NCI-H2081 (cell line): ENCODE data around the gene ELOVL1.
"Not testable (repeated sequence)": the region's sequence is repeated elsewhere in the genome, so short reads cannot be mapped to it uniquely, and the experiment has no call there.

ENCODE experiments used
- DNase-seq, 2 experiments: peaks; one replicate each; lab custom pipeline; 2025; lab: John Stamatoyannopoulos, UW

Gene ELOVL1

DNA sequence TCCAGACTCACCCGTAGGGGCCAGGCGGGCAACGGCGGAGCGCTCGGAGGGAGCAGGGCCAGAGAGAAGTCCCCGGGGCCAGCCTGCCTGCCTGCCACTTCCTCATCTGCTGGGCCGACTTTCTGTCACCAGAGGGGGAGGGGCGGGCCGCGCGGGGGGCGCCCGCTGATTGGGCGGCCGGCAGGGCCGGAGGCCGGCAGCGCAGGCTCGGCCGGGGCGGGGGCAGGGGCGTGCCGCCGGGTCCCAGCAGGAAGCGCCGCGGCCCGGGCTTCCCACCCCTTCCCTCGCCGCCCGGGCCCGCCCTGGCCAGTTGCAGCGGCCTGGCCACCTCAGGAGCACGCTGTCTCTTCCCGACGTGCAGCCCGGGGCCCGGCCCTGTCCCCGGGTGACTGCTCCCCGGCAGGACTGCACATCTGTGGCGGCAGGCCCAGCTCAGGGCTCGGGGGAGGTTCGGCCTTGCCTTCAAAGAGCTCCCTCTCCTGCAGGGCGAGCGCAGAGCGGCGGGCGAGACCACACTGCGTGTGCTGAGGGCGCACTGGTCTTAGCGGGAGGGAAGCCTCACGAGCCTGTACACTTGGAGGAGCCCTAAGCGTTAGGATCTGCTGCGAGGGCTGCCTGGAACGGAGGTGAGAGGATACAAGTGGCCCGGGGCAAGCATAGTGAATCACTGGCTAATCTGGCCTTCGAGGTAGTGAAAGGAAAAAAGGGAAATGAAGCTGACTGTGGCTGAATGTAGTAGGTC is at the start of gene ELOVL1:
ELOVL1 (minus strand) TSS at position 108 of the 742 bp plus-strand sequence. CDS start 2,402 bp downstream, outside the sequence.
- DNase-seq = peak; percentile 93

DNA sequence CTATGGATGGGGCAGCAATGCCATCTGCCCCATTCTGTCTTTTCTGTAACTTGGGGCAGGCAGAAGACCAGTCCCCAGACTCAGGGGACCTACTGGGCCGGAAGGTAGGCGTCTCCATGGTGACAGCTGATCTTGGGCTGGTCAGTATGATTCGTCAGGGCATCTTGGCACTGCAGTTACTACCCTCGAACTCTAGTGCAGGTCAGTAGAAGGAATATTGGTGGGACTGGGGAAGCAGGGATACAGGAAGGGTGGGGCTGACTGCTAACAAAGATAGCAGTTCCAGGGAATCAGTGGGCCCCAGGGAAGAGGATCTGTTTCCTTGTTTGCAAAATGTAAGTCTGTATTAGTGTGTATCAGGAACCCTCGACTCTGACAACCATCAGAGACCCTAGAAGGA is 48.1 kb upstream of the ELOVL1 start:
- DNase-seq = no peak

DNA sequence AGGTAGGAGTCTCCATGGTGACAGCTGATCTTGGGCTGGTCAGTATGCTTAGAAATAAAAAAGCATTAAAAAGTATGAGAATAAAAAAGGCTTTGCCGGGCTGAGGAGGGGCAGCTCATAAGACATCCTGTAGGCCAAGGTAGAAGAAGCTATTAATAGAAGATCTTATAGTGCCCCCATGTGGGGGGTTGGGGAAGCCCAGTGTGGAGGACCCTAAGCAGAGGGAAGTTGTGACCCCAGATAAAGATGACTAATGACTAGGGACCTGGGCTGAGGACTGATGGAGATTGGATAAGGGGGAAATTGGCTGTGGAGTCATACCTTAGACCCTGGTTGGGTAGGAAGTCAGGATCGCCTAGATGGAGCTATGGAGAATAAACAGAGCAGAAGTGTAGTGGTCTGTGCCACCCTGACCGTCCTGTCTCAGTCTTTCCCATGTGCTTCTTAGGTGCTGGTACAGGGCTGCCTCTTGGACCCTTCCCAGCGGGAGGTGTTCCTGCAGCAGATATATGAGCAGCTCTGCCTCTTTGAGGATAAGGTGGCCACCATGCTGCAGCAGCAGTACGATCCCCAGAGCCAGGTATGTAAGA is 46.9 kb upstream of the ELOVL1 start:
- peak; percentile 44 to 56 for DNase-seq

DNA sequence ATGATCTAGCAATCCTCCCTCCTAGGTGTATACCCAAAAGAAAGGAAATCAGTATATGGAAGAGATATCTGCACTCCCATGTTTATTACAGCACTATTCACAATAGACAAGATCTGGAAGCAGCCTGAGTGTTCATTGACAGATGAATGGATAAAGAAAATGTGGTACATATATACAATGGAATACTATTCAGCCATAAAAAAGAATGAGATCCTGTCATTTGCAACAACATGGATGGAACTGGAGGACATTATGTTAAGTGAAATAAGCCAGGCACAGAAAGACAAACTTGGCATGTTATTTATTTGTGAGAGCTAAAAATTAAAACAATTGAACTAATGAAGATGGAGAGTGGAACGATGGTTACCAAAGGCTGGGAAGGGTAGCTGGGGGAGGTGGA is 45.6 kb upstream of the ELOVL1 start:
- not testable (repeated sequence) for DNase-seq

DNA sequence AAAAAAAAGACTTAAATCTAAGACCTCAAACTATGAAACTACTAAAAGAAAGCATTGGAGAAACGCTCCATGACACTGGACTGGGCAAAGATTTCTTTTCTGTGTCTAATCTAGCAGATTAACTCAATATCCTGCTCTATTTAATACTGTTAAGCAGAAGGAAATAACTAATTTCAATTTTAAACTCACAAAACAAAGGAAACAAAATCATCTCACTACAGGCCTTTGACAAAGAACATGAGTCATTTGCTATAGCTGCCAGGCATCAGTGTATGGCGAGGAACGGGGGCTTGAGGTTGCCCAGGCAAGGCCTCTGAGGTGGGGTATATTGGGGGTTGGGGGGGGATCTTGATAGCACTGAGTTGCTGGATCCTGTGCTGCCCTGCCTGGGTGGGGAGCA is 42.8 kb upstream of the ELOVL1 start:
- no peak for DNase-seq

DNA sequence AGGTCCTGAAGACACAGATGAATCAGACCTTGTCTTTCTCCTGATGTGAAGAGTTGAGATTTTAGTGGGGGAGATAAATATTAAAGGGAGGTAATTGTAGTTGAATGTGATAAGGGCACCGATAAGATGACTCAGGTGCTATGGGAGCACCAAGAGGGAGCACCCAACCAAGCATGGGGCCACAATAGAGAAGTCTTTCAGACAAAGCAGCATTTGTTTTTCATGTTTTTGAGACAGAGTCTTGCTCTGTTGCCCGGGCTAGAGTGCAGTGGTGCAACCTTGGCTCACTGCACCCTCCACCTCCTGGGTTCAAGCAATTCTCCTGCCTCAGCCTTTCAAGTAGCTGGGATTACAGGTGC is 38.0 kb upstream of the ELOVL1 start:
- no peak for DNase-seq

DNA sequence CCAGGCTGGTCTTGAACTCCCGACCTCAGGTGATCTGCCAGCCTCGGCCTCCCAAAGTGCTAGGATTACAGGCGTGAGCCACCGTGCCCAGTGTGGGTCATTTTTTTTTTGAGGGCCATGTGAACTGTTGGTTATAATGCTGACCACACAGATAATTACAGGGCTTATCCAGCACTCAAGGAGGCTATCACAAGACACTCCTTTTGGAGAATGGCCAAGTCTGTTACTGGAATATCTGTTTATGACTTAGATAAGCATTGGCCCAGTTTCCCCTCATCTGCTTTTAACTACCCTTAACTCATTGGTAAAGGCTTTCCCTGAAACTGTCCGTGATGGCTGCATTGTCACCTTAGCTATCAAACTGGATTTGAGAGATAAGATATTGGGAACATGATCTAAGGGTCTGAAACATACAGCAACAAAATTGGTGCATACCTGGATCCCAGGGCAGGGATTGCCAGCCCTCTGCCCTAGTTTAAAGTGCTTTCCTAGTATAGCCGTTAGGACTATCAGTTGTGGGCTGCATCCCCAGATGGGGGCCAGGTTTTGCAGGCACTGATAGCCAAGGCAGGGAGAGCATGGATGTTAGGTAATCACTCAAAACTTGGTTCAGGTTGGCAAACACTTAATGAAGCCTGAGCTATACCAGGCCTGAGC is 37.5 kb upstream of the ELOVL1 start:
- DNase-seq = no peak

DNA sequence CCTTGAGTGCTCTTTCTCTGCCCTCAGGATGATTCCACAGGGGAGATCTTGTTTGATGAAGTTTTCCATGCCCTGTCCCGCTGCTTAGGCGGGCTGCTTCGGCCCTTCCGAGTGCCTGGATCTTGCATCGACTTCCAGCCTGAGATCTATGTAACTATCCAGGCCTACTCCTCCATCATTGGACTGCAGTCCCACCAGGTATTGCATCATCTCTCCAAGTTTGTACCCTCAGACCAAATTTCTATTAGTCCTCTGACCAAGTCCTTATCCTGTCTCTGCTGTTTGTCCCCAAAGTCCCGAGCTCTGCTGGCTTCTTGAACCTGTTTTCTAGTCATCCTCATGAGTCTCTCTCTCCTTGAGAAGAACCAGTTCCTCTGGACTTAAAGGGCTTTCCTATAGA is 36.5 kb upstream of the ELOVL1 start:
- DNase-seq = no peak

DNA sequence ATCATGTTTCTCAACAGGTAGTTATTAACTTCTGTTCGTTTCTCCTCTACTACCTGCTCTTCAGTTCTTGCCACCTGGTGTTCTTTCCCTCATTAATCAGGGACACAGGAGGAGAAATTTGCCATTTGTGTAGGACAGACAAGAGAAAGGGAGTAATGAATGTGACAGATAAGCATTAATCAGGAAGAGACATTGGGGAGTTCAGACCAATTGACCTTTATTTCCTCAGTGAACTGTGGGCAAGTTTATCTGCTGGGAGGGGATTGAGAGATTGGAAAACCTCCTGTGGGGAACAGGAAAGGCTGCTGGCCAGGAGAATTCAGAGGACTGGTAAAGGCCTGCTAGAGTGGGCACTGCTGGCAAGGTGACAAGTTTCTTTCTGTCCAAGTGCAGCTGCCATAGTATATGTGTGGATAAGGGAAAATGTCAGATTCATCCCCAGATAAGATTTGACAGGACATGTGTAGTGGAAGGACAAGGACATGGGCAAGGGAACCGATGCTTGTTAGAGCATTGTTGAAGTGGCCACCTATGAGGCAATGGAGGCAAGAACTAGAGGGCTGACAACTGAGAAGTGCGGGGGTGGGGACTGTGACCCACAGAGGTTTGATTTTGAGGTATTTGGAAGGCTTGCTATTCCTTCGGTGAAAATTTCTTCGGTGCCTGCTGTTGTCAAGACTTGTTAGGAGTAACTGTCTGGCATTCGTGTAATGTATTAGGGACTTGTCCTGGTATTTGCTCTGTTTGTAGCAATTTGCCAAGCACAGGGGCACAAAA is 34.5 kb upstream of the ELOVL1 start:
- DNase-seq = no peak

DNA sequence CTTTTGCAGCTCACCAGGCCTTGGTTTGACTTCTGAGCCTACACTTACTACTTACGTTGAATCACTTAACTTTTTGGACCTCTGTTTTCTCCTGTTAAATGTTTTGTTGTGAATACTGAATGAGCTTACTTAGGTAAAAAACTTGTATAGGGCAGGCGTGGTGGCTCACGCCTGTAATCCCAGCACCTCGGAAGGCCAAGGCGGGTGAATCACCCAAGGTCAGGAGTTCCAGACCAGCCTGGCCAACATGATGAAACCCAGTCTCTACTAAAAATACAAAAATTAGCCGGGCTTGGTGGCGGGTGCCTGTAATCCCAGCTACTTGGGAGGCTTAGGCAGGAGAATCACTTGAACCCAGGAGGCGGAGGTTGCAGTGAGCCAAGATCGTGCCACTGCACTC is 32.6 kb upstream of the ELOVL1 start:
- not testable (repeated sequence) for DNase-seq

DNA sequence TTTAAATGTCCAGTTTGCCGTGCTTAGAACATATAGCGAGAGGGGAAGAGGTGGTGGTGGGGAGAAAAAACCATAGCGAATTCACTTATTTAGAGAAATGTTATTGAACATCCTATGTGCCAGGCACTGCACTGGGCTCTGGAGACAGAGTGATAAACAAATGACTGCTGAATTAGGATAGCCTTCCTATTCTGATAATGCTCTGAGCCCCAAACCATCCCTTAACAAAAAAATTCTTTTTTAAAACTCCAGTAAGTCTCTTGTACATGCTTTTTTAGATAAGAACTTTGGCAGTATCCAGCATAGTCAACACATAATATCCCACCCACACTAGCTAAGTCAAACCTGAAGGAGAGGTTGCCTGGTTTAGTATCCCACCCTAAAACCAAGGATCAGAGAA is 30.4 kb upstream of the ELOVL1 start:
- no peak for DNase-seq

DNA sequence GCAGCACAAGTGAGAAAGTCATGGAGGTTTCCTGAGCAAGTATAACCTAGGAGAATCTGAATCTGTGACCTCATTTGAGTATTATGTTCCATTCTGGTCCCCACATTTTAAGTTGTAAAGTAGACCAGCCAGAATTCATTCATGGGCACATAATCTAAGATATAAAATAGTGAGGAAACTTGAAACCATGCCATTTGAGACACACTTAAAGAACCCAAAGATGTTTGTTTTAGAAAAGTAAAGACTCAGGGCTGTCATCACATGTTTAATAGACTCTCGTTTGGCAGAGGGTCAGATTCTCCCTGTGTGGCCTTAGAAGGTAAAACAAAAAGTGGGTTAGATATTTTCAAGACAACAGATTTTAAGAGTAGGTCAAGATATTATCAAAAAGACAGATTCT is 28.2 kb upstream of the ELOVL1 start:
- DNase-seq = peak in 1 of 2 experiments; percentile 39

DNA sequence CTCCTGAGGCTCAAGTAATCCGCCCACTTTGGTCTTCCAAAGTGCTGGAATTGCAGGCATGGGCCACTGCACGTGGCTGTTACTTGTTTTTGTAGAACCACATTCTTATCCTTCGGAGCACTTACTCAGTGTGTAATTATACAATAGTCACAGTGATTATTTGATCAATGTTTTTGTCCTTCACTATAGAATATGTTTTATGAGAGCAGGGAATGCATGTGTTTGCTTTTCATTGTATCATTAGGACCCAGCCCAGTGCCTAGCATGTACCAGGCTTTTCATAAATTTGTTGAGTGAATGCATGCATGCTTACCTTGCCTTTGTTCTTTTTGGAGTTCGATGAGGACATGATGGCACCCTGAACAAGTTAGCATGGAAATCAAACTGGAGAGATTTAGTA is 27.7 kb upstream of the ELOVL1 start:
- DNase-seq = no peak

DNA sequence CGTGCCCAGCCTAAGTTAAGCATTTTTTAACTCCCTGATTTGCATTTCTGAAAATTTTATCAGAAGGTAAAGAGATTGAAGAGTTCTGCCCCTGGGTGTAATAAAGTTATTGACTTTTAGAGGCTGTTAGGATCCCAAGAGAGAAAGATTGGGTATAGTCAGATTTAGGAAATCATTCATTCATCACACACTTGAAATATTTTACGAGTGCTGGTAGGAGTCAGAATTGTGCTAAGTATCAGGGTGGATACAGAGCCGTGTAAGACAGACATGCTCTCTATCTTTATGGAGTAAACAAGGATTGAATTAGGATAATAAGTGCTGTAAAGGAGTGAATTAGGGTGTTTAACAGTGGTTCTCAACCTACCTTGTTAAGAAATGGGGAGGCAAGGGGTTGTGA is 24.9 kb upstream of the ELOVL1 start:
- no peak for DNase-seq

DNA sequence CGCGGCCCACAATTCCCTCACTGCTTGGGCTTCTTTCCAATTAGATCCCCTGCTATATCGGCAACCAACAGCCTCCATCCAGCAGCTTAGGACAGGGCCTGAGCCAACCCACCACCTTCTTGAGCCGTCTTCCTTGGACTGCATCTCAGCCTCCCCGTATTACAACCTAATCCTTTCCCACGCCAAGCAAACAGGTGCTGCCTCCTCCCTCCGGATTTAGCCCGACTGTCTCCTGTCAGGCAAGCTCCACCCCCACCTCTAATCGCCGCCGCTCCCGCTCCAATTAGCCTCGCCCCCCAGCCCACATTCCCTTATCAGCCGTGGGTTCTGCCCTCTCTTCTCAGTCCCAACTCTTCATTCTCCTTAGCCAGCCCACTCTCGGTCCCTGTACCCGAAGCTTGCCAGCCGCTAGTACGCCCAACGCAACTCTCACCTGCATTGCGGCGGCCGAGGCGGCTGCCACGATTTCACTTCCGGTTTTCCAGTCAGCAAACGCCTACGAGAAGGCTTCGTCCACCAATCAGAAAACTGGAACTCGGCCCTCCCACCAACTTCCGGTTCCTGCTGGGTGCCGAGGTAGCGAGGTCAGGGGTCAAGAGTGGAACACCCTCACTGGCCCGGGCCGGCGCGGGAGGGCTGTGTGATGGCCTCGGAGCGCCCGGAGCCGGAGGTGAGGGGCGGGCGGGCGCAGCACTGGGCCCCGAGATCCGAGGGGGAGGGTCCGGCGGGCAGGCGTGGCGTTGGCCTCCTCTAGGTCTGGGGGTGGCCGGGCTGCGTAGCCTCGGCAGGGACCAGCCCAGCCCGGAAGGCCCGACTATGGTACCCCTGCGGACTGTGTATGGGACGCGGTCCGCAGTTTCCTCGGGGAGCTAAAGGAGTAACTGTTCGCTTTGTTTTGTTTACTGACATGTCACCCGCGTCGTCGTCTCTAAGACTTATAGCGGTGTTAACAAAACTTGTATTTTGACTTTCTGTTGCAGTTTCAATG is 21.8 kb upstream of the ELOVL1 start, which contains the start of the genes MED8 and SZT2:
MED8 (minus strand) TSS at position 475 of the 988 bp plus-strand sequence; CDS start at position 439, 36 bp downstream.
SZT2 (plus strand) TSS at position 574 of the 988 bp plus-strand sequence; CDS start at position 644, 70 bp downstream.
- DNase-seq = peak; percentile 88 to 95

DNA sequence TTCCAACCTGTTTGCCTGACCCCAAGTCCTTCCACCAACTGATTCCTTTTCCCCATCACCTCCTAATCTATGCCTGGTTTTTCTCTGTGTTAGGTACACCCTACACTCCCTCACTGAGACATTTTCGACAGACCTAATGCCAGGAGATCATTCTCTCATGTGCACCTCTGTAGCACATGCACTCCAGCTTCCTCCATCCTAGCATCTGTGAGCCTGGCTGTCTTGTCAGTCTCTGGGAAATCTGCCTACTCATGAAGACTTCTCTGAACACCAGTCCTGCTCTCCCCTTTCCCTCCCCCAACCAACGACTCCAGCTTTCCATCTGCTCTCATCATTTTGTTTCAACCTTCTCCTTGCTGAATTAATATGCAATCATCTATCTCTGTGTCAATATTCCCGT is 20.8 kb upstream of the ELOVL1 start:
- DNase-seq = no peak

DNA sequence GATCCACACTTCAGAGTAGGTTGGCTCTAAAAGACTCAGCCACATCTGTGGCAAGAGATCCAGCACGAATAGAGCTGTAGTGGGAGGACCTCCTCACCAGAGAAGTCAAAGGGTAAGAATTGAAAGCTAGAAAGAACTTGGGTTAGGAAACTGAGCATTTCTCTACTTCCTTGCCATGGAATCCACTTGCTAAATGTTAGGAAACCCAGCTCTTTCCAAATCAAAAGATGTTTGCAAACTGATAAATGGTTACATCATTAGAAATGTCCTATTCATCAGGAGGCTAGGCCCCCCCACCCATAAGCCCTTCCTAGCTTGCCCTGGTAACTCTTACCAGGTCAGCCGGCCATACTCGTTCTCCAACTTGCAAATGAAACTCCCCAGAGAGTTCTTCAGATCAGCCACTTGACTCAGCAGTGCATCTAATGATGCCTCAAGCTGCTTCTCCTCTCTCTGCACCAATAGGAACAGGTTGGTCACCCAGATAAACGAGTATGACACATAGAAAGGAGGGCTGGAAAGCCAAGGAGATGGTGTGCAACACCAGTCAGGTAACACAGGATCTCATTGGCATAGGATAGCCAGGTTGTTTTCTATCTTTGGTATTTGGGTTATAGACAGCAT is 20.3 kb upstream of the ELOVL1 start:
- no peak for DNase-seq

DNA sequence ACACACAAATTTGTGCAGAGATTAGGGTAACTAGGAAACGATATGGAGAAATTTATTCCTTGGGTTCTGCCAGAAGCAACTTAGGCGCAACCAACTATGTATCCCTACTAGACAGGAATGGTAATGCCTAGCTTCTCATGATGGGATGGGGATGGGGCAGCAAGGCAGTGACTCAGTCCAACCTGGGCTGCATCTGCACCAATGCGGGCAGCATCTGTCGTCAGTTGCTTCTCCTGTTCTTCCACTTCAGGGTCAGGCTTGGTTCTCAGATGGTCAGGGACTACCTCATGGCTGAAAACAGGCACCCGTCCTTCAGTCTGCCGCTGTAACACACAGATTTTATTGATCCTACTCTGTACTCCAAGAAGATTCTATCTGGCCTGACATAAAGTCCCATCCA is 18.9 kb upstream of the ELOVL1 start:
- DNase-seq = no peak

DNA sequence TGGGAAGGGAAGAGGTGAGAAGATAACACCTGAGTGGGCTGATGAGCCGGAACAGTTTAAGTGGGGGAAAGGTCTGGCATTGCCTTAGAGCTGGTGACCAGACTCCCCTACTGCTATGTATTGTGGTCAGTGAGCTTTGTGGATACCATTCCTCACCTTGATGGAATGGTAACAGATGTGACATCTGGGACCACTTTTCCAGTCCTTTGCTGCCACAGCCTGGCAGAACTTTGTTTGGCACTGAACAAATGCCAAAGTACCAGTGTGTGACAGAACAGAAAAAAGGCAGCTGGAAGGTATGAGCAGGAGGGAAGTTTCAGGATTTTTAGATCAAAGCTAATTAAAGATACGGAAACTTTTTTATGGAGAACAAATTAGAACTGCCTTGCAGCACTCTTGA is 15.6 kb upstream of the ELOVL1 start:
- DNase-seq = no peak

DNA sequence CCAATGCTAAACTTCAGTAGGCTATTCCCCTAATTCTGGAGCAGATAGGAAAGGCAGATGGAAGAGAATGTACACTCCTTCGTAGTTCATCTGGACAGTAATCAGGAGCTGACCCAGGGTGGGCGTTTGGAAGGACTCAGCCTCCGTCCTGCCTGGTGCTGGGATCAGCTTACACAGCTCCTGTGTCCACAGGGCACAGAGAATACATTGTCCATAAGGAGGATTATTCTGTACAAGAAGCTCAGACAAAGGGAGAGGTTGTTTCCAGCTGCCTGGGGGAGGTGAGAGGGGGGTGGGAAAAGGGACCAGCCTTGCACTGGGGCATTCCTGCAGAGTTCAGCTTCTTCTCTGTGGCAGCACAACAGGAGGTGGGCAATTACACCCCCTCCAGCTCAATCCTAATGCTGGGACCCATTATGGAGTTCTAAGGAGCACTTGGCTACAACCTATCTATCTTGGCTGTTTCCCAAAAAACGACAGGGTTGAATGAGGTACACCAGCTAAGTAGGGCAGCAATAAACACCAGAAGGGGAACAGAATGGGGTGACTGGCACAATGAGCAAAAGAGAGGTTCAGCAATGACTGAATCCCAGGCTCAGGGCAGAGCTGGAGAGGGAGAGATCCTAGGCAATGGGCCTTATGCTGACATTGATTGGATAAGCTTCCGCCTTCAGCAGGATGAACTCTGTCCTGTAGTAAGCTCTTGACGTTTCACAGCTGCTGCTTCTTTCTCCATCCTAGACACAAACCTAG is 14.4 kb upstream of the ELOVL1 start:
- peak in 1 of 2 experiments; percentile 44 for DNase-seq
